Fibroblast of villous mesenchyme (primary cell): ENCODE measurements around the gene CCDC50. TPM values are rescaled to one million over a fixed set of nuclear protein-coding genes. Genes with fewer than 3 reads are reported as not detected.

Experiments
- DNase-seq: peaks from one replicate; pipeline ENCODE4 v3.0.0-alpha.2; 2010; ENCODE audit warnings: low read depth
- H3K4me3 ChIP-seq: 2 replicates; pipeline ENCODE4 v1.5.1; 2011; ENCODE audit warnings: low read depth, mild to moderate bottlenecking, low read length
- total RNA-seq: library from RNA; depleted of rRNA; stranded (reverse); fragments of >200 nt; gene quantifications from 2 replicates; pipeline ENCODE4 v1.2.3, GENCODE V29; 2012
- TF ChIP-seq, protein P1 (sequence below): IDR thresholded peaks from 2 replicates; pipeline ENCODE4 v1.5.1; 2012; ENCODE audit warnings: low read depth, mild to moderate bottlenecking, low read length; ENCODE audit not compliant: insufficient read depth

CCDC50 gene
- total RNA-seq, 1 donor = 102 TPM

DNA sequence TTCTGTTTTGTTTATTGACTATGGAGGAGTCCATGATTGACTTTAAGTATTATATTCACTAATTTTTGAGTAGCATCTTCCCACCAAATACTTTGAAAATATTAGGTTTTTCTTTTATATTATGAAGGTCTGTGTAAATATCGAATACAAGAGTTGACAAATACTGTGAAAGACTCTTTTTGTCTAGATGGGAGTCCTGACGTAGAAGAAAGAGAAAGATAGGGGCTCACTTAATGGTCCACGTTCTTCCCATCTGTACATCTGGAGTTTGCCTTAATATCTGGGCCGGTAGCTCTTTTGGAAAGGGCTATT, 8.9 kb downstream of the CCDC50 start:
- TF ChIP-seq, protein P1, sequence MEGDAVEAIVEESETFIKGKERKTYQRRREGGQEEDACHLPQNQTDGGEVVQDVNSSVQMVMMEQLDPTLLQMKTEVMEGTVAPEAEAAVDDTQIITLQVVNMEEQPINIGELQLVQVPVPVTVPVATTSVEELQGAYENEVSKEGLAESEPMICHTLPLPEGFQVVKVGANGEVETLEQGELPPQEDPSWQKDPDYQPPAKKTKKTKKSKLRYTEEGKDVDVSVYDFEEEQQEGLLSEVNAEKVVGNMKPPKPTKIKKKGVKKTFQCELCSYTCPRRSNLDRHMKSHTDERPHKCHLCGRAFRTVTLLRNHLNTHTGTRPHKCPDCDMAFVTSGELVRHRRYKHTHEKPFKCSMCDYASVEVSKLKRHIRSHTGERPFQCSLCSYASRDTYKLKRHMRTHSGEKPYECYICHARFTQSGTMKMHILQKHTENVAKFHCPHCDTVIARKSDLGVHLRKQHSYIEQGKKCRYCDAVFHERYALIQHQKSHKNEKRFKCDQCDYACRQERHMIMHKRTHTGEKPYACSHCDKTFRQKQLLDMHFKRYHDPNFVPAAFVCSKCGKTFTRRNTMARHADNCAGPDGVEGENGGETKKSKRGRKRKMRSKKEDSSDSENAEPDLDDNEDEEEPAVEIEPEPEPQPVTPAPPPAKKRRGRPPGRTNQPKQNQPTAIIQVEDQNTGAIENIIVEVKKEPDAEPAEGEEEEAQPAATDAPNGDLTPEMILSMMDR = no peak
- H3K4me3 ChIP-seq = no peak overlapping the region
- no peak for DNase-seq

DNA sequence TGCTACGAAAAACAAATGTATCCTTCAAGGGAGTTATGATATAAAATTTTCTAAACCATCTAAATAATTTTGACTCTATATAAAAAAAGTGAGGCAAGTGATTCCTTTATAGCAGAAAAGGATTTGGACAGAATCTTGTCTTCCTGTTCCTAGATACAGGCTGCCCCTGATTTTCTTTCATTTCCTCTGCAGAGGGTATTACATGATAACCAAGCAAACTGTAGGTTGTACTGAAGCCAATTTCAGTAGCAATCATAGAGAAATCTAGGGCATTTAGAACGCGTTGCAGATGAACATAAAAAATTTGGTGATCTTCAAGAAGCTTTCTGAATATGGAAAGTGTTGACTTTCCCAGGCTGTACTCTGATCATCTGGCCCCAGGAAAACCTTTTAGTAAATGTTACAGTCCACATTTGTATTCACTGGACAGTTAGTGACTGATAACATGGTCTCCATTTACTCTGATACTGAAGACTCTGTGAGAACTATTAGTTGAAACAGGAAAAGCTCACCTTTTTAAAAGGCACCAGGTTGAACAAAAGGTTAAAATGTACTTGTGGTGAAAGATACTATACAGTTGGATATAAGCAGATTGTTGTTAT, 10.2 kb downstream of the CCDC50 start:
- DNase-seq = no peak
- TF ChIP-seq, protein P1 = no peak

DNA sequence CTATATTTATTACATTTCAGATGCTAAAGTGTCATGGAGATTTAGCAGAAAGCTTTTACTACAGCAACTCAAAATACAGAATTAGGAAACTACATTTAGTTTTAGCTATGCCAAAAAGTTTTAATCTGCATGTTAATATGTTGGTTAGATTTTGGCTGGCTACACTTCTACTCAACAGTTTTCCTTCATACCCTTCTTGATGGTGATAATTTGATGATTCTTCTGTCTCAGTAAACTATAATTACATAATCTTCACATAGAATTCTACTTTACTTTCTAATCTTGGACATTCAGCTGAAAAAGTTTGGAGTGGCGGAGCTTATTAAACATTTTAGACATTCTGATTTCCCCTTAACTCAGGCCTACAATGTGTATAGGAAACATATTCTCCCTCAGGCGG, 11.2 kb downstream of the CCDC50 start:
- DNase-seq = no peak
- H3K4me3 ChIP-seq = no peak overlapping the region
- TF ChIP-seq, protein P1 = no peak

More for the DNA sequence above, 10.2 kb downstream of the CCDC50 start:
- no peak overlapping the region for H3K4me3 ChIP-seq

DNA sequence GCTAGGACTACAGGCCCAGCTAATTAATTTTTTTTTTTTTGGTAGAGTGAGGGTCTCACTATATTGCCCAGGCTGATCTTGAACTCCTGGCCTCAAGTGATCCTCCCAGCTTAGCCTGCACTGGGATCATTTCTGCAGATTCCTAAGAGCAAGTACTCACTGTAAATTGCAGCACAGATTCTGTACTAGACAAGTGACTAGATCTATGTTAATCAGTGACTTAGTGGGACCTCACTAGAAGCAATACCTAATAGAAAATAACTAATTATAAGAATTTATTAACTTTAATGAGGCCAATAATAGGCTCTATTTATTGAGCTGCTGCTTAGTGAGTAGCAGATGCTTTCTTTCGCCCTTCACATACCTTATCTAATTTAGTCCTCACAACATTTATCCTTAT, 11.8 kb downstream of the CCDC50 start:
- TF ChIP-seq, protein P1 = no peak
- no peak overlapping the region for H3K4me3 ChIP-seq
- DNase-seq = no peak

DNA sequence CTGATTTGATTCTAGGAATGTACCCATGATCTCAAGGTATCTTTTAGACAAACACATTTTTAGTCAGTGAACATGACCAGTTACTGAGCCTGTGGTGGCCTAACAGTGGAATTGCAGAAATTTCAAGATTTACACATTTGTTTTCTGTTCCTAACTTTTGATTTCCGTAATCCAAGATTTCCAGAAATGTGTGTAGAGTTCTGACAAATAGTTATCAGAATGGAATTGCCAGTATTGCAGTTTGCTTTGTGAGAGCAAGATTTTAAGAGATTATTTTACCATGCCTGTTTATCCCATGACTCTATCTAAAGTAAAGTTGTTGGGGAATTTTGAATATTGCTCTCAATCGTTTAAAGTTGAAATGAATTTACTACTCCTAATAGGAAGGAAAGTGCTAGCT, 12.8 kb downstream of the CCDC50 start:
- TF ChIP-seq, protein P1 = no peak
- H3K4me3 ChIP-seq = no peak overlapping the region
- DNase-seq = no peak

DNA sequence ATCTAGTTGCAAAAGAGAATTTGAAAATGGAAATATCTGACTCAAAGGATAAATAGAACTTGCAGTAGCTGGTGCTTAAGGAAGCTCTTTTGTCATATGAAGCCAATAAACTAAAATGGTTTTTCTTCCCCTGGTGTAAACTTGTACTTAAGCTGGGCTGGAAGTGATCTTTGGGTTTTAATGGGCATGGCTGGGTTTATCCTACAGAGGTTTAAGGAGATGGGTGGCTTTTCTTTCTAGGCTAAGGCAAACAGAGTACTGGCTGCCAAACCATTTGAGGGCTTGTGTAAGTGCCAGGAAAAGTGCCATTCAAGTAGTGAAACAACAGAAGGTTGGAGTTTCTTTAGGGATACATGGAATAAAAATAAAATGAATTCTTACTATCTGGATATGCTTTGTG, 13.2 kb downstream of the CCDC50 start:
- no peak overlapping the region for H3K4me3 ChIP-seq
- no peak for DNase-seq
- TF ChIP-seq, protein P1 = no peak

DNA sequence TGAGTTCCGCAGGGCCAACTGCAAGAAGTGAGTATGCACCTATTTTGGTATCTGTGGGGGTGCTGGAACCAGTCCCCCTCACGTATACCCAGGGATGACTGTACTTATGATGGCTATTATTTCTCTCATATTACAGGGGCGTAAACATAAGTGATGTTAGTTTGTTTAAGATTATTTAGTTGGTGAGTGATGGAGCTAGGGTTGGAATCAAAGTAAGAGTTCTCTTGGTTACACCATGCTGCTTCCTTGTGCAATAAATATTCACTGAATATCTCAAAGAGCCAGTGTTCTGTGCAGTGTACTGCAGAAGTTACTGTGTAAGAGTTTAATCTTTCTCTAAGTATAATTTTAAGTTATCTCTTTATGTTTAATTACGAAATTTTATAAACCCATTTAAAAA, 13.9 kb downstream of the CCDC50 start:
- DNase-seq = no peak
- TF ChIP-seq, protein P1 = no peak
- H3K4me3 ChIP-seq = no peak overlapping the region
